GDM1 (cell line): ENCODE results near the gene RNF217.
"Not testable (repeated sequence)": the region's sequence is repeated elsewhere in the genome, so short reads cannot be mapped to it uniquely, and the experiment has no call there.

ENCODE experiments used
- DNase-seq: peaks from one replicate; lab custom pipeline; 2025; lab: John Stamatoyannopoulos, UW

The RNF217 gene

DNA sequence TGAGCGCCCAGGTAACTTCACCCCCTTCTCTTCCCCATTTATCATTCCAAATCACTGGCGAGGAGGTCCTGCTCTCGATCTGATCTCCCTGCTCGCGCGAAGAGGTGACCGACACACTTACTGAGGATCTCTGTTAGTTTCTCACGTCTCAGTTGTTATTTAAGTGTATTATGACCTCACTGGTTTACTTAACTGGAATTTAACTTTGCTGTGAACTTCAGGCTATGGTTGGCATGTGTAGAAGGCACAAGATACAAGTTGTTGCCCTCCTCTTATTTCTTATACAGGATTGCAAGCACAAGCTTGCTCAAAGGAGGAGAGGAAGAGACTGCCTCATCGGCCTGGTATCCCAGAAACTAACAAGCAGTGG, 1.2 kb downstream of the RNF217 start:
- no peak for DNase-seq

DNA sequence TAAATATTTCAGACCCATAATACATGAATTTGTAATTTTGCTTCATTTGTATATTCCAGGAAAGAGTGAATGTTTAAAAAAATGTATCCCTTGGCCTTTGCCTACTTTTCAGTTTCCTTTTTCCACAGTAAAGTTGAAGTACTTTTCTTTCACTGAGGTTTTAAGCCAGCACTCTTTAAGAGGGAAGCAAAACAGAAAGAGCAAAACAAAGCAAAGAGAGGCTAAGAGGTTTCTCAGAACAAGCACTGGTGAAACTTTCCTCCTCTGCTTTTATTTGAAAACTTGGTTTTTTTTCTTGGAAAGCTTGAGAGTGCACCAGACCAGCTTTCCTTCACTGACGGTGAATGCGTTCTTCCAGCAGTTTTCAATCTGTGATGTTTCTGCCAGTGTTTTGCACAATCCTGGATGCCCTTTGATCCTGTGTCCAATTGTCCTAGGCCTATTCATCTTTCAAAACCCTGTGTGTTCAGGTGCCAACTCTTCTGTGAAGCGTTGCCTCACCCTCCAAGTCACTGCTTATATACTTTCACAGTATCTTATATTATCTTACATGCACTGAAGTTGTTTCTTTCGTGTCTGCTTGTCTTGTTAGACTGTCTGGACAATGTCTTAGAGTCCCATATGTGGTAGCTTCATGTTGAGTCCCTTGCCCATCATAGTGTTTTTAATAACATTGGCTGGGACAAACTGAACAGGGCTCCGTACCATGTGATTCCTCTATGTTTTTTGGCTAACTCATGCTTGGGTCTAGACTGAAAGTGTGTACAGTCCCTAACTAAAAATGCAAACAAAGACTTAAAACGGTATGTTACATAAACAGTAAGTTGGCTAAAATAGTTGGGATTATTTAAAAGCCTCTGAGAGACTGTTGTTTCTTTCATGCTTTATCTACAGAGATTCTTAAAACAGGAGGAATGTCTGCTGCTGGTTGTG, 1.9 kb downstream of the RNF217 start:
- no peak for DNase-seq

DNA sequence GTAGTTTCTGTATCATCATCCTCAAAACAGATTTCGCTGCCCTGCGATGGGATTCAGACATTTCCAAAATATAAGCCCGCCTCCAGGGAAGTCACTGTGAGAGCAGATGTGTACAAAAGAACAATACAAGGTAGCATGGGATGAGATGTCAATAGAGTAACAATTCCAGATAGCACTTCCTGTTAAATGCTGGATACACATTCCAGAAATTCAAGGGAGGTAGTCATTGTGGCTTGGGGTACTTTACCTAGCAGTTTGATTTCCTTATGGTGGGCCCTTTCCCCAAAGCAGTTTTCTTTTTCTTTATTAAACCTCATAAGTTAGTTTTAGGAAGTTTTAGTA, 2.5 kb downstream of the RNF217 start:
- no peak for DNase-seq

DNA sequence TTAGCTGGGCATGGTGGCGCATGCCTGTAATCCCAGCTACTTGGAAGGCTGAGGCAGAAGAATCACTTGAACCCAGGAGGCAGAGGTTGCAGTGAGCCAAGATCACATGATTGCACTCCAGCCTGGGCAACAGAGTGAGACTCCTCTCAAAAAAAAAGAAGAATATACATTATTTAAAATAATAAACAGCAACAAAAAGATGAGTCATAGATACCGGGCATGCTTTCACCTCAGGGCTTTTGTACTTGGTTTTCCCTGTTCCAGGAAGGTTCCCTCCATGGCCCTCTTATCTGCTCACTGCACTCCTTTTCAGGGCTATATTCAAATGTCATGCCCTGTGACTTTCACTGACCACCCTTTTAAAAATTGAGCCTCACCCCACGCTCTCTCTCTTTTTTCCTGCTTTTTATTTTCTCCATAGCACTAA, 3.2 kb downstream of the RNF217 start:
- not testable (repeated sequence) for DNase-seq

DNA sequence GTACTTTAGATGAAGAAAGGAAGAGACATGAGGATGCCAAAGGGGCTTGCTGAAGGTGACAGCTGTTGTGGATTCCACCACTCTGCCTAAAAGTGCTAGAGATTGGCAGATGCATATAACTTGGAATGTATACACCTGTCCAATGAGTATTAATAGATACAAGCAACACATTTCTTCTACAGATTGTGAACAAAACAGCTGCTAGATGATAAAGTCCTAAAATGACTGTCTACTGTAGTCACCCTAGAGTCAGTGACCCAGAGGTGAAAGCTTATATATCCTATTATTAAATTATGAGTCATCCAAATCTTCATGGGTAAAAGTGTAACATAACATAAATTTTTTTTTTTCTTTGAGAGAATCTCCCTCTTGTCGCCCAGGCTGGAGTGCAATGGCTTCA, 5.2 kb downstream of the RNF217 start:
- DNase-seq, result no peak

DNA sequence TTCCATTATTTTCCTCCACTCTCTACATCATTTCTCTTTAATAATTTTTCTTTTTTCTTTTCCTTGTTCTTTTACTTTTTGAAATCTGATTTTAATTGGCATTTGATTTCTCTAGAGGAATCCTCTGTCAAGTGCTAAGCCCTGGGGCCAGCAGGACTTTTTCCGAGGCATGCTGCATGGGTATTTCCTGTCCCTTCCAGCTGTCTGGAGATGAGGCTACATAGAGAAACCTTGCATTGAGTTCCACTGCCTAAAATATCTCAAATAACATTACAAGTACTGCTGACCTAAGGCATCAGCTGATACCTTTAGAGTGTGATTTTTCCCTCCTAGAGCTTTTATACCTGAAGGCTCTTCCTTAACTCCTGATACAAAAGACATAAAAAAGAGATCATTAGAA, 6.2 kb downstream of the RNF217 start:
- no peak for DNase-seq

DNA sequence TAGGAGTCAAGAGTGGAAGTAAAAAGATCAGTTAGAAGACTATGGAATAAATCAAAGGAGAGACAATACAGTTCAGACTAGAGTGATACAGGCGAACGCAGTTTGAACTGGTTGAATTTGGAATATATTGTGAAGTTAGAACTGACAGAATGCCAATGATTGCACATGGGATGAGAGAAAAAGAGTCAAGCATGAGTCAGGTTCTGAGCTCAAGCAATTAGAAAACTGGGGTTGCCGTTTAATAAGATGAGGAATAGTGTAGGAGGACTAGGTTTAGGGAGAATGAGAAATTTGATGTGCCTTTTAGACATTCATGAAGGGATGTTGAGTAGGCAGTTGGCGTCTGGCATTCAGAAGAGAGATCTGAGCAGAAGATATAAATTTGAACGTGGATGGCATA, 8.0 kb downstream of the RNF217 start:
- DNase-seq, result no peak

DNA sequence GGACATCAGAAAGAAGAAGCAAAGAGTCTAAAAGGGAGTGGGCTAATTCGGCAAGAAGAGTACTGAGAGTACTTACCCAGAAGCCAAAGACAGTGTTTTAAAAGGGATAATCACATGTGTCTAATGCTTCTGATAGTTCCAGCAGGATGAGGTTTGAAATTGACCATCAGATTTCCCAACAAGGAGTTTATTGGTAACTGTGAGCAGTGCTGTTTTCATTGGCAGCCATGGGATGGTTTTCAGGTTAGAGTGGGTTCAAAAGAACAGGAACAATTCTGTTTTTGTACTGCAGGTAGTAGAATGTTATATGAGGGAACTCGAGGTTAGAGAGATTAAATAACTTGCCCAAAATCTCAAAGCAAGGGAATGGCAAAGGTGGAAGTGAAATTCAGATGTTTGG, 8.5 kb downstream of the RNF217 start:
- DNase-seq, result no peak

DNA sequence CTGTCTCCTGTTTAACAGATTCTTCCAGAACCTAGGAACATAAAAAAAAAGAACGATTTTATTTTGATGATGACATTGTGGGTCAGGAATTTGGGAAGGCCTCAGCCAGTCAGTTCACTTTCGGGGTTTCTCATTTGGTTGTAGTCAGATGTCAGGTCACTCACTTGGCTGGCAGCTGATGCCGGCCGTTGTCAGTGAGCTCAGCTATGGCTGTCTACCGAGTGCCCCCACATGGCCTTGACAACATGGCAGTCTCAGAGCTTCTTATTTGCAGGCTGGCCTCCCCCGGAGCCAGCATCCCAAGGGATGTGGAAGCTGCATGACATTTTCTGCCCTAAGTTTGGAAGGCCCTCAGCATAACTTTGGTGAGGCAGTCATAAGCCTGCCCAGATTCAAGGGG, 11.5 kb downstream of the RNF217 start:
- no peak for DNase-seq

DNA sequence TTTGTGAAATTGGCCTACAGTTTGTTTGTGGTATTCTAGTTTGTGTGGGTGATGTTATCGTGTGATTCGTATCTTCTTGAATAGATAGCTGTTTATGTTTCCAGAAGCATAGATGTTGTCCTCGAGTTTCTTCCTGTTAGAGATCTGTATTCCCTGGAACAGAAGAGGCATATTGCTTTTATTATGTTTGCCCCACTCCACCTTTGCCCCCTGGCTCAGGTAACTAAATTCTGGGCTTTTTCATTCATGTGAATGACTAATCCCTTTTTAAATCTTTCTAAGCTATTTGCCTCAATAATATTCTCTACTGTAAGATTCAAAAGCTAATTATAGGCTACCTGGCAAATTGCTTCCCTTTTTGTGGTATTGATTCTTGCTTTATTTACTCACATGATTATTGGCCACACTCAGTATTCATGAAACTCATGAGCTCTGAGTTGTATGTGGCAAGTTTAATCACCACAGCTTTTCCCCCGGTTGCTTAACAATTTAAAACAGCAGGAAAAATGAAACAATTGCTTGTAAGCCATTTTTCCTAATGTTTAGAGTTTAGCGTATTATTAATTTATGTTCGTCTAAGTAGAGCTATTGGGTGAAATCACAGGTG, 12.6 kb downstream of the RNF217 start:
- DNase-seq, result no peak

DNA sequence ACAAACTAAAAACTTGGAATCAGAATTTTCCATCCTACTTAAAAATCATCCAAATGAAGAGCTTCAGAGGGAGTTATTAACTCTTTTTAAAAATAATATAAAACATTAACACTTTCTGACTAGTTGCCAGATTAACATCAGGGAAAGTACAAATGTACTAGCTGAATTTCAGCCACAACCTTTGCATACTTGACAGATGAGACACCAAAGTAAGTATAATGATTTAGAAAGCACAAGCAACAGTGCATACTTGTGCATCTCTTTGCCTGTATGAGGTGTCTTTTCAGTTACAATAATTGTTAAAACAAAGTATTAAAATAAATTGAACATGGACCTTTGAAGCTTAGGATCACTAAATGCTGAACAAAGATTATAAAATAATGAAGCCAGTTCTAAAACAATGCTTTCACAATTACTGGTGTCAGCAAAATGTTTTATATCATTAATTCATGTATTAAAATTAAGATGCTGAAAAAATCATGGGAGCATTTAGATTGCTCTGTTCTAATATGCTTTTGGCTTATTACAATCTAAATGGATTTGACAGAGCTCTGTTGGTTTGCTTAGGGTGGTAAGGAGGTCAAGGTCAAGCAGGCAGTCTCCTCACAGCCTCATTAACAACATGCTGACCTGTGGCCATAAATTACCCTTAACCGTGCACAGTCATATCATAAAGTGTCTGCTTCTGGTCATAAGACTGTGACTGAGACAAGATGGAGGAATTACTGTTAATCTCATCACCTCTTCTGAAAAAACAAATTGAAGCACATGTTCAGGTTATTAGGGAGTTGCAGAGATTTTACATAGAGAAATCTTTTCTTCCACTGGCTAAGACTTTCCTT, 15.1 kb downstream of the RNF217 start:
- DNase-seq, result no peak

DNA sequence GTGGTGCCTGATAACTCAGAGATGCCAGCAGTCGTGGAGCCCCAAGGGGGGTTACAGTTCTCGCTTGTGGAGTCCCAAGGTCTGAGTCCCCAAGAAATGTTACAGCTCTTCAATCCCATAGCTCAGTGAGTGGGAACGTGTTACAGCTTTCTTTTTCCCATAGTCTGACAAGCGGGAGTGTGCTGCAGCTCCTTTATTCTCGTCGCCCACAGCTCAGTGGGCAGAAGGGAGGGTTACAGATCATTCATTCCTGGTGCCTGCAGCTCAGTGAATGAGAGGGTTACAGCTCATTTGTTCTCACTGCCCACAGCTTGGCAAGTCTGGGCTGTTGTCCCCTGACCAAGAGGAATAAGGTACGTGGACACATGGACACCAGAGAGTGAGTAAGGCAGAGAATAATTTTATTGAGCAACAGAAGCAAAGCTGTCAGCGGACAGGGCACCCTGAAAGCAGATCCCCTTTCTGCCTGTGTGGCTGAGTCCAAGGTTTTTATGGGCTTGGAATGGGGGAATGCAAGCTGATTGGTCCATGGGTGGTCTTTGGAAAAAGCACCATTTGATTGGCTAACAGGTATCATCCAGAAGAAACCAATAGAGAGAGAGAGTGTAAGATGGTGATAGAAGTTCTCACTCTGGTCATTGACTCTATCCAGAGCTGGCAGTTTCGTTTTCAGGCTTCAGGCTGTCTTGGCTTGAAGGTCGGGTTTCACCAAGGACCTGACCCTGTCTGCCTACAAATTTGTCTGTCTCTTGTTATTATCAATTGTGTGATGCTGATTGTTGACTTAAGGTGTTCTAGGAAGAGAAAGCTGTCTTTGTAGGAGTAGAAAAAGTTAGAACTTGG, 16.4 kb downstream of the RNF217 start:
- no peak for DNase-seq

DNA sequence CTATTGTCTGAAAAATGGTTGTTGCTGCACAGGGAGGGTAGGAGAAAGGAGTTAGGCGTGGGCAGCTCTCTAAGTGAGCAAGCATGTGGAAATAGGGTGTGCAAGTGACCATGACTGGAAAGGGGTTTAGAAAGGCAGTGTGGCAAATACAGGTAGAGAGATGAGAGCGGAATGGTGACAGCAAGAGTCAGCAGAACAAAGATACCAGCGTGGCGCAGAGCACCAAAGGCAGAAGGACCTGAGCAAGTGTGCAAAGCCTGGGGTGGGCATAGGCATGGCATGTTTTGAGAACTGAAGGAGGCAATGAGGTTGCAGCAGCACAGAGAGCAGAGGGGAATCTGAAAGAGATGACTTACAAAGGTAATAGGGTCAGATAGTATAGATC, 17.0 kb downstream of the RNF217 start:
- no peak for DNase-seq

DNA sequence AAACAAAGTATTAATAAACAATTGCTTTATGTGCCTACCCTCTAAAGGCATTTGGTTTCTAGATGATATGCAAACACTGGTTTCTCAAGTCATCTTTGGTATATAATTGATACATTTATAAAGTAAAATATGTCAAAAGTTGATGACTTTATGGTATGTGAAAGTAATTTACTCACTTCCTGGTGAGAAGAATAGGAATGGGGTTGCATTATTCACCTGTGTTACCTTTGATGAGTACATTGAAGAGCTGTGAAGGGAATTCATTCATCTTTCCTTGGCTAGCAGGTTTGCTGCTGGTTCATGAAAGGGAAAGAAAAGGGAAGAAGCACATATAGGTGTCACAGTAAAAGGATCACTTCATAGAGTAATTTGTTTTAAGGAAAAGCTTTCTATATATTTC, 20.4 kb downstream of the RNF217 start:
- DNase-seq, result no peak

DNA sequence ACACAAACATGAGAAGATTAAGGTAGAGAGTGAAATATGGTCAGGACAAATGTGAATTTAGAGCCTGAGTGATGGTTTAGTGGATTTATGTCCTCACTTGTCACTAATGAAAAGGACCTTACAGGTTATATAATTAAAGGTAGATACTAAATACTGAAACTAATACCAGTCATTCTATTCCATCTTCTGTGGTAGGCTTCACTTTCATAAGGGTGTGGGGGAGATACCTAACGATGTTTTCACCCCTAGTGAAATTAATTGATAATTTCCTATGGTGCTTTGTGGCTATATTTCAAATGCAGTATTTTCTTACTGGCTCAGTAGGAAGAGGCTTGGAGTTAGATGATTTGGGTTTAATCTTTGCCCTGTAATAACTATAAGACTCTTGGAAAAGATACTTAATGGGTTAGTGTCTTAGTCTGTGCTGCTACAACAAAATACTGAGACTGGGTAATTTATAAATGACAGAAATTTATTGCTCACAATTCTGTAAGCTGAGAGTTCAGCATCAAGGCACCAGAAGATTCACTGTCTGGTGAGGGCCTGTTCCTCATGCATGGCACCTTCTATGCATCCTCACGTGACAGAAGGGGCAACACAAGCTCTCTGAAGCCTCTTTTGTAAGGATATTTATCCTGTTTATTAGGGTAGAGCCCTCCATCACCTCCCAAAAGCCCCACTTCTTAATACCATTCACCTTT, 21.3 kb downstream of the RNF217 start:
- no peak for DNase-seq

DNA sequence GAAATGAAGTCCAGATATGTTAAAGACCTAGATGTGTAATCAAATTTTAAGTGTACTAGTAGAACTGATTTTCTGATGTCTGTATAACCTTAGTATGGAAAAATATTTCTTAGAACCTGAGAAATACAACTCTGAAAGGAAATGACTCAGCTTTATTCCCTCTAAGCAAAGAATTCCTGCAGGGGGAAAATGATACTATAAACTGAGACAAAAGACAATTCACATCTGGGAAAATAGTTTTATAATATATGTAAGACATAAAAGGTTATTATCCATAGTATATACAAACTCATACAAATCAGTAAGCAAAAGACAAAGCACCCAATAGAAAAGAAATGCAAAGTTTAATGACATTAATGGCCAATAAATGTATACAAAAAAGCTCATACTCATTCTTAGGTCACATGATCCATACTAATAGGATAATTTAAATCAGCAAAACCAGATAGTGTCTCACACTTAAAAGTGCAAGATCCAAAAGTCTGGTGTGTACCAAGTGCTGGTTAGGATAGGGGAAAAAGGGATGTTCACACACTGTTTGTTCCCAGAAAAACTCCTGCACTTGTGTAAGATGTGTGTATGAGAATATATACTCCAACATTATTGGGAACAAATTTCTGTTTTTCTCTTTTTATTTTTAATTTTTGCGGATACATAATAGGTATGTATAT, 22.6 kb downstream of the RNF217 start:
- no peak for DNase-seq

DNA sequence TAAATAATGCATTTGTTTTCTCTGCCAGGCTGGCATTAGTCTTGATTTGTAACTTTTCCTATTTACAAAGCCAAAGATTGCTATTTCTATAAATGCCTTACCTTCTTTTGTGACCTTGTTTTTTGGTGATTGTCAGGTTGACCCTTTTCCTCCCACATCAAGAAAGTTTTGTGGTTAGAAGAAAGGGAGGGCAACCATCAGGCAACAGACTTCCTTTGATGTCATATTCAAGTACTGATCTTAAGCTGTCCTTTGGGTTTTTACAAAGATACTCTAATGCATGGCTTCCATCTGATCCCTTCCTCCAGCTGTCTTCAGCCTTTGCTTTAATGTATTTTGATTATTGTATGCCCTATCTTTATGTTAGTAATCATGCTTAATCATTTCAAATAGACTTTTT, 23.9 kb downstream of the RNF217 start:
- DNase-seq, result no peak

DNA sequence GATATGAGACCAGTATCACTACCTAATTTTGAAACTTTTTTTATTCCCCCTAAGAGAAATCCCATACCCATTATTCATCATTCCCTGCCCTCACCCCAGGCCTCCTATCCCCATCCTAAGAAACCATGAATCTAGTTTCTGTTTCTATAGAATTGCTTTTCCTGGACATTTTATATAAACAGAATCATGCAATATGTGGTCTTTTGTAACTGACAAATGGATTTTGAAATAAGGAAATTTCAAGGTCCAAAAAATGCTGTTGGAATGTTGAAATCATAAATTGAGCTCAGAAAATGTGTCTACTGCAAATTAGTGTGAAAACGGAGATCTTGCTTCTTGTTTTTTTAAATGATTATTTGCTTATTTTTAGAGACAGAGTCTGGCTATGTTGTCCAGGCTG, 25.1 kb downstream of the RNF217 start:
- no peak for DNase-seq

DNA sequence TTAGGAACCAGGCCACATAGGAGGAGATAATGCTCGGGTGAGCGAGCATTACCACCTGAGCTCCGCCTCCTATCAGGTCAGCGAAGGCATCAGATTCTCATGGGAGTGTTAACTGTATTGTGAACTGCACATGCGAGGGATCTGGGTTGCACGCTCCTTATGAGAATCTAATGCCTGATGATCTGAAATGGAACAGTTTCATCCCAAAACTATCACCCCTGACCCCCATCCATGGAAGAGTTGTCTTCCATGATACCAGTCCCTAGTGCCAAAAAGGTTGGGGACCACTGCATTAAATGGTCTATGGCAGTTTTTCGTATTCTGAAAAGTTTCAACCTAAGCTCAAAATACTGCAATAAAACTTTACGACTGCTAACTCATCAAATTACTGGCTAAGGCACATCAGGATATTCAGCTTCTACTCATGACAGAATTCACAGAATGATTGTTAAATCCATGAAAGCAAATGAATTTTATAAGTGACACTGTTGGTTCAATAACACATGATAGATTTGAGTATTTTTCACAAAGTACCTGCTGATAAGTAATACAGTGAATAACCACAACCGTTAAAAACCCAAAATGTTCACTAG, 25.9 kb downstream of the RNF217 start:
- DNase-seq, result no peak
